GM18502 (cell line): Measurements from ENCODE around the gene TTC31.
A peak's percentile ranks its signal among the peaks of the same experiment; 100 is the strongest.
"Not testable (repeated sequence)": the region's sequence is repeated elsewhere in the genome, so short reads cannot be mapped to it uniquely, and the experiment has no call there.

Experiments
- ATAC-seq: cut with Tn5 transposase; IDR thresholded peaks from one replicate; pipeline ENCODE4 v1.9.1; 2021; ENCODE audit warnings: mild to moderate bottlenecking; ENCODE audit not compliant: unreplicated experiment, poor library complexity

The TTC31 gene

DNA sequence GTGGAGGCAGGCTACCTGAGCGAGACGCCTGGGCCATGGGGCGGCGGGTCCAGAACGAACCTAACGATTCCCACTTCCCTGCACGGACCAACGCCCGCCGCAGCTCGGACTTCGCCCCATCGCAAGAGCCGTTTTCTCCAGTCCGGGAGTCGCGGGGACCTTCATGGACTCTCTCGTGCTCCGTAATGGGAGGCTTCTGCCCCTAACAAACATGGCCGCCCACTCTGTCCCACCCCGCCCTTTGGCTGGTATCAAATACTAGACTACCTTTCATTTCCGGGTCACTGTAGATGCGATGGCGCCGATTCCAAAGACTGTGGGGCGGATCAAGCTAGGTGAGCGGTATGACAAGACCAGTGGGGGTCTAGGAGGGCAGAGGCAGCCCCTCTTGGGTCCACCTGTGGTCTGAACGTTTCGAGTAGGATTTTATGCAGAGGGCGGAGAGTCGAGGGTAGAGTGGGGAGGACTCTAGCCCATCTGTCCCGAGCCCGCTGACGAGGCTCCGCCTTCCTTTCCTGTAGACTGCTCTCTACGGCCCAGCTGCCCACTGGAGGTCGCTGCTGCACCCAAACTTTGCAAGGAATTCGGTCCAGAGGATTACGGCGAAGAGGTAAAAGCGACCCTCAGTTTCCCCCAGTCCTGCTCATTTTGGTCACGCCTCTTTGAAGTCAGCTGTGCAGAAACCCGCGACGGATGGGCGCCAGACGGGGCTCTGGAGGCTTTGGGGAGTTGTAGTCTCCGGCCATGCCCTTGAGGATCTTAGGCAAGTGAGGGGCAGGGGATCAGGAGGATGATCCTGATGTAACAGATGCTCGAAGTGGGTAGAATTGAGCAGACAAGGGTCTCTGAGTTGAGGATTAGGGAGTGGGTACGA is at the start of gene TTC31, which contains the start of gene CCDC142:
TTC31 (plus strand) TSS at position 281 of the 874 bp plus-strand sequence; CDS start at position 296, 15 bp downstream.
CCDC142 (minus strand) TSS at position 198 of the 874 bp plus-strand sequence; CDS start at position 37, 161 bp downstream.
- ATAC-seq: peak; percentile 94

DNA sequence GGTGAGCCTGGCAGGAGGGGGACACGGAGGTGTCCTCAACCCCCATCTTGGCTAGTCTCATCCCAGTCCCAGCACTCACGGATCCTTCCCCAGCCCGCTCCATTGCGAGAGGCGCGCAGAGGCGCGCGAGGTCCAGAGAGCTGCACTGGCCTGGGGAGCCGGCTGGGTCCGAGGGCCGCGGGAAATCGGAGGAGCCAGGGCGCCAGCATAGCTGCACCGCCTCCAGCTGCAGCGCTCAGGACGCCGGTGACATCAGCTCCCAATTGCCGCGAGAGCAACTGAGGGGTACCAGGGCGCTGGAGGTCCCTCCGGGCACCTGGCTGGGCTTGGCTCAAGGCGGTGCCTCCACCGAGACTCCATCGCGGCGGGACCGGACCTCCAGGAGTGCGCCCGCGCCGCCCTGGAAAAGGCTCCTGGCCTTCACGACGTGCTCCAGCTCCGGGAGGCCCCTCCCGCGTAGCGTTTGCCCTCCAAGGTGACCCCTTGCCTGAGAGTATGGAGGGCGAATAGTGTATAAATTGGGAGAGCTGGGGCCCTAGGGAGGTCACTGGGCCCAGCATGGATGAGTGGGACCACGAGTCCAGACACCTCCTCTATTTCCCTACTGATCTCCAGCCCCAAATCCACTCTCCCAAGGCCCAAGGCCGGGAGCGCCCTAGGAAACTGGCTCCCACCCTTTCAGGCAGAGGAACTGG is 46.6 kb upstream of the TTC31 start:
- ATAC-seq: no peak

DNA sequence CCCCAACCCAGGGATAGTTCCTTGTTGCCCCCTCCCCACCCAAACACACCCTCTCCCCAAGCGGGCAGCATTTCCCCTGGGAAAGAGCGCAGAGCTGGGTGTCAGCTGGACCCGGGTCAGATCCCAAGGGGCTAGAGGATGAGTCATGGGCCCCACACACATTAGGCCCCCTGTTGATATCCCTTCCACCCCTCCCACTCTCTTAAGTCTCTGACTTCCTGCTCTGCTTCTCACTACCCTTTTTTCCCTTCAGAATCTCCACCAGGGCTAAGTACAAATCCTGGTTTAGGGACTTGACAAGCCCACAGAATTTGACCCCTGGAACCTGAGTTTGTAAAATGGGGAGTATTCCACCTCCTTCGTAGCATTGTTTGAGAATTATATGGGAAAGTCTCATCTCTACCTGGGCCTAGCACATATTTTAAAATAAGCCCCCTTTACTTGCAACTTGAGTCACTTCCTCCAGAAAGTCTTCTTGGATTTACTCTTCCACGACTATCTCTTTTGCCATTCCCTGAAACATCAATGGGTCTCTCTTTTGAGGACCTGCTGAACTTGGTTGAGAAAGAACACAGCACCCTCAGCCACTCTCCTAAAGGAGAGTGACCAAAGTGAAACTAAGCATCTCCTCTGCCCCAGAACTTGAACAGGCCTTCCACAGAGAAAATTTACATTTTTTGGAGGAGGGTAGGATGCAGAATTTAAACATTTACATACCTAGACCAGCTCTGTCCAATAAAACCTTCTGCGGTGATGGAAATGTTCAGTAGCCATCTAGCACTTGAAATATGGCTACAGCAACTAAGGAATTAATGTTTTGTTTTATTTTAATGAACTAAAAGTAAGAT is 45.8 kb upstream of the TTC31 start:
- ATAC-seq: no peak

DNA sequence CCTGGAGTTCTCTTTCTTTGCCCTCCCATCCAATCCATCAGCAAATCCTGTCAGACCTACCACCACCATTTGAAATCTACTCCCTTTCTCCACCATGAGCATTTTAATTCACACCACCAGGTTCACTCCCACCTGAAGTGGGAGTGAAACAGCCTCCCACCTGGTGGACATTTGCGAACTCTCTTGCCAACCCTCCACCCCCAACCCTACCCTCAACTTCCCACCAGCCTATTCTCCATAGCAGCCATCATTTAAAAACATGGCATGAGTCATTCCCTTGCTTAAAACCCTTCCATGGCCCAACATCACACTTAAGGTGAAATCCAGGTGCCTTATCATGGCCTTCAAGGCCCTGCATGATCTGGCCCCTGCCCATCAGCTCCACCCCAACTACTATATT is 44.6 kb upstream of the TTC31 start:
- ATAC-seq: no peak

DNA sequence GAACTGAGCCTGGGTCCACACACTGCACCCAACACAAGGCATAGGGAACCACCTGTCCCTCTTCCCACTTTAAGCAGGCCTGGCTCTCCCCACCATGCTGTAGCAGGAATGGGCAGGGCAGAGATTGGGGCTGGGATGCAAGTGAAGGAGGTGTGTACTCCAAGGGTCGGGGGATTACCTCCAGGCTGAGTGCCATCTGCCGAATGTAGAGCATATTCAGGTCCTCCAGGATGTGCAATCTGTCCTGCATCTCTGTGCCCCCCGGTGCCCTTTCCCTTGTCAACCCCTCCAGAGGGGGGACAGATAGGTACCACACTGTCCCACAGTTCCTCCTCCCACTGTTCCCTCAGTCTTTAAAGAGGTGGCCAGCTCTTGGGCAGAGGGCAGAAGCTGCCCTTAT is 43.5 kb upstream of the TTC31 start:
- no peak for ATAC-seq

DNA sequence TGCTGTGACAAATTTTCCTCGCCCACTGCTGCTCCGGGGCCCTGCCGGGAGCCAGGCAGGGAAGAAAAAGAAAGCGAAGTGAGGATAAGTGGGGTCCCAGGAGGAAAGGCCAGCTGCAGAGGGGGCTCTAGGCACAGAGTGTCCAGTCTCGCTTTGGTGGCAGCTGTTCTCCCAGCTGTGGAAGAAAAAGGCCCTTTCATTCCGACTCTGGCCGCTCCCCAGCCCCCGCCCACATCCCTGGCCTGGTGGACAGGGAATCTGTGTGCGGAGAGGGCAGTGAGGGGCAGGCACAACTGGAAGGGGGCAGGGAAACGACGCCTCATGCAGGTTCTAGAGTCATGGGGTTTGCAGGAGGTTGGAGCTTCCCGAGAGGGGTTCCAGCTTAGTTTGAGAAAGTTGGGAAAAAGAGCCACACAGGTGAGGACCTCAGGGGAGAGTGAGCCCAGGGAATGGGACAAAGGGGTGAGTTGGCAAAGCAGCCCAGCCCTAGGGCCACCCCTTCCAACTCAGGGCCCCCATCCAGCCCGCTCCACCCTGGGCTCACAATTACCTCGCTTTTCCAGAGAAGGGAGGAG is 43.0 kb upstream of the TTC31 start:
- ATAC-seq: no peak

DNA sequence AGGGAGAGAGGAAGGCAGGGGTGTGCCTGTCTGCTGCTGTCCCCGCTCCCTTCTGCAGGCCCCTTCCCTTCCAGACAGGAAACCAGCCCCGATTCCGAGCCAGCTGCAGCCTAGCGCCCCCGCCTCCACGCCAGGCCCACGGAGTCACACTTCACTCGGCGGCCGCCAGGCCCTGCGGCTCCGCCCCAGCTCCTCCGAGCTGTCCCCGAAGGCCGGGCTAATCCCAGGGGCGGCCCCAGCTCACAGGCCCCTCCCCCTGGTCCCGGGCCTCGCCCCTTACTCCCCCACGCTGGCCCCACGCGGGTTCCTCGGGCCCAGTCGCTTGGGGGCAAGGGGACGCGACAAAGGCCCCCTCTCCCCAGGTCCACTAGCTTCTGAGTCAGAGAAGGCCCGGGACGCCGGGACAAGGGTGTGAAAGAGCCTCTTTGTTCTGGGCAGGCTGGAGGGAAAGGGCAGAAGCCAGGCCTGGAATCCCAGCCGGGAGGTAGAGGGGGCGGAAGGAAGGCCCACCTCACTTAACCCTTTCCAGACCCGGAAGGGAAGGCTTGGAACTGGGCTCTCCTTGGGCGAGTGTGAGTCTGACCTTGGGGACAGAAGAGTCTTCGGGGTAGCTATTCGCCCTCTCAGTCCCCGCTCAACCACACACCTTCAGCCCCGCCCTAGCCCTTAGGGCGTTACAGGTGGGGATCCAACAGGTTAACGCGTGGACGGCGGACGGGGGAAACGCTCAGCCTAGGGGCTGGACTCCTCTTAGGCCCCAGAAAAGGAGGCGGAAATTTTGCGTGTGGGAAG is 42.3 kb upstream of the TTC31 start:
- ATAC-seq: peak; percentile 82

DNA sequence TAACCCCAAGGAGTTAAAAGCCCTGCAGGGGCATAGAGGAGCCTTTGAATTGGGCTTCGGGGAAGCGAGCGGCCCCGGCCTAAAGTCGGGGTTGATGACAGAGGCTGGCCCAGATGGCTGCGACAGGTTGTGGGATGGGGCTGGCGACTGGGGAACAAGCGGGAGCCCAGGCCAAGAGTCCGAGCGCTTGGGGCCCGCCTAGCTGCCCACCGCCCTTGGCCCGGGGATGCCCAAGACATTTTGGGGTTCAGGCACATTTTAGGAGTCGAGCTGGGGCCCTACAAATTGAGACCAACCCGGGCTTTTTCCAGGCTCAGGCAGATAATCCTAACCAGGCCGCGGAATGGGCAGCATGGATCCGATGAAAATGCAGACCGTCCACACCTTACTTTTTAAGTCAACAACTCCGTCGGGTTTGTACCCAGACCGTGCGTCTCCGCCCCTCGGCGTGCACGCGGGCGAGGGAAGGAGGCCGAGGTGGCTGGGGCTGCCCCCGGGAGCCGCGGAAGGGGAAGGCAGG is 41.7 kb upstream of the TTC31 start:
- no peak for ATAC-seq

DNA sequence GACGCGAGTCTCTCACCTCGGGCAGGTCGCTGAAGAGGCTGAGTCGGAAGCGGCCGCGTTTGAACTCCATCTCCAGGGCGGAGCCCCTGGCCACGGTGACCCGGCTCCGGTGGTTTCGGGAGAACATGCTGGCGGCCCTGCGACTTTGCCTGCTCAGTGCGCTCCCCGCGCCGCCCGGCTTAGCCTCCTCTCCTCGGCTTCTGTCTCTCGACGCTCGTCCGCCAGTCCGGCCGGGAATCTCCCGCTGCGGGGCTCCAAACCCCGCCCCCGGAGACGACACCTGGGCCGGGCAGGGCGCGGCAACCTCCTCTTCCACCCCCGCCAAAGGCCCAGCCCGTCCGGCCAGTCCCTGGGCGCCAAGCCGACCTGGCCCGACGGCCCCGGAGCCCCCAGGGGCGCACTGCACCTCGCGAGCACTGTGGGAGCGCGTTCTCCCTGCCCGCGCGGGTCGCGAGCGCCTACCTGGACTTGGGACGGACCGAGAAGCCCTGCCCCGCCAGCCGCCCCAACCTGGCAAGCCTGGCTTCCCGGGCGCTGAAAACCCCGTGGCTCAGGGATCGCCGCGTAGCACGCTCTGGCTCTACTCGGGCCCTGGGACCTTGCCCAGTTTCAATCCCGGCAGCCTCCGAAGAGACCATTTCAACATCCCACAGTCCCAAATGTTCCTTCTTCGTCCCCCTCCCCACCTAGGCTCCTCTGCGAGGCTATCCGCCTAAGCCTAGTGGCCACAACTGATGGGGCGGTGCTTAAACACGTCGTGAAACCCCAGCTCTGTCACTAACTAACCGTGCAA is 41.0 kb upstream of the TTC31 start, which contains the start of gene RTKN:
RTKN (minus strand) TSS at position 248 of the 793 bp plus-strand sequence; CDS start at position 127, 121 bp downstream.
- ATAC-seq: no peak

DNA sequence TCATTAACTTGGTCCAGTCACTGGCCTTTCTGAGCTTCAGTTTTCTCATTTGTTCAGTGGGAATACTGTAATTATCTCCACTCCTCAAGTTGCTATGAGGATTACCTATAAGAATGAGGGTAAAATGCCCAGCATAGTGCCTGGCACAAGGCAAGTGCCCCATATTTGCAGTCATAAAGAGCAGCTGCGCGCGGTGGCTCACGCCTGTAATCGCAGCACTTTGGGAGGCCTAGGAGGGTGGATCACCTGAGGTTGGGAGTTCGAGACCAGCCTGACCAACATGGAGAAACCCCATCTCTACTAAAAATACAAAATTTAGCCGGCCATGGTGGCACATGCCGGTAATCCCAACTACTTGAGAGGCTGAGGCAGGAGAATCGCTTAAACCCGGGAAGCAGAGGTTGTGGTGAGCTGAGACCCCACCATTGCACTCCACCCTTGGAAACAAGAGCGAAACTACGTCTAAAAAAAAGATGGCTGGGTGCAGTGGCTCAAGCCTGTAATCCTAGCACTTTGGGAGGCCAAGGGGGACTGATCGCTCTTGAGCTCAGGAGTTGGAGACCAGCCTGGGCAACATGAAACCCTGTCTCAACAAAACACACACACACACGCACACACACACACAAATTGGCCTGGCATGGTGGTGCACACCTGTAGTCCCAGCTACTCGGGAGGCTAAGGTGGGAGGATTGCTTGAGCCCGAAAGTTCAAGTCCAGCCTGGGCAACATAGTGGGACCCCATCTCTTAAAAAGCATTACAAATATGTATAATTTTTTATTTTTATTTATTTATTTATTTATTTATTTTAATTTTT is 40.2 kb upstream of the TTC31 start:
- ATAC-seq: not testable (repeated sequence)

DNA sequence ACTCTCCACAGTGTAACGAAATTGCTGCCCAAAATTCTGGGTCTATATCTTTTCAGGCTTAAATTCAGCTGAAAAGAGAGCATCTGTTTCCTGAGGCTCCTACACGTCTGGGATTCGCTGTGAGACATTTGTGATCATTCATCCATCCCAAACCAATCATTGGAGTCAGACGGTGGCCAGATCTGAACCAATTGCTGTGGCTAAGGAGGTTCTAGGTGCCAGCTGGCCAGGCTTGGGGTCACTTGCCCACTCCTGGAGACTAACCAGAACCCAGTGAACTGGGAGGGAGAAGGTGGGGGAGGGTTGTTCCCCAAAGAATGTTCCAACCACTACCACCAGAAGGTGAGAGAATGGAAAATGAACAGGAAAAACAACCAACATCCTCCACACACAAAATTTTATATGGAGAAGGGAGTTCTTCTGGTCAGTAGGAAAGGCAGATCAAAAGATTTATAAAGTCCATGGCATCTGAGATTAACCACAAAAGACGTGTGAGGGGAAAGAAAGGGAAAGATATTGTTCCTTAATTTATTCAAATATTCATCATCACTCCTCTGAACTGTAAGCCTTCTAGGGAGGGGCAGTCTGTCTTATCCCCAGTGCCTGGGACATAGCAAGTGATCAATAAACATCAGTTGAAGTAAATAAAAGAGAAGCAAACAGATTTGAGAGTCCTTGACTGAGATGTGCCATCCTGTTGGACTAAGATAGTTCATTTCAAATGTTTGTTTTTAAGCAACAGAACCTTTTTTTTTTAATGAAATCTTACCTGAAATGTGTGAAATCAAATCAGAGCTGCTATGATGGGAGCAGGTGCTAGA is 38.2 kb upstream of the TTC31 start:
- no peak for ATAC-seq

DNA sequence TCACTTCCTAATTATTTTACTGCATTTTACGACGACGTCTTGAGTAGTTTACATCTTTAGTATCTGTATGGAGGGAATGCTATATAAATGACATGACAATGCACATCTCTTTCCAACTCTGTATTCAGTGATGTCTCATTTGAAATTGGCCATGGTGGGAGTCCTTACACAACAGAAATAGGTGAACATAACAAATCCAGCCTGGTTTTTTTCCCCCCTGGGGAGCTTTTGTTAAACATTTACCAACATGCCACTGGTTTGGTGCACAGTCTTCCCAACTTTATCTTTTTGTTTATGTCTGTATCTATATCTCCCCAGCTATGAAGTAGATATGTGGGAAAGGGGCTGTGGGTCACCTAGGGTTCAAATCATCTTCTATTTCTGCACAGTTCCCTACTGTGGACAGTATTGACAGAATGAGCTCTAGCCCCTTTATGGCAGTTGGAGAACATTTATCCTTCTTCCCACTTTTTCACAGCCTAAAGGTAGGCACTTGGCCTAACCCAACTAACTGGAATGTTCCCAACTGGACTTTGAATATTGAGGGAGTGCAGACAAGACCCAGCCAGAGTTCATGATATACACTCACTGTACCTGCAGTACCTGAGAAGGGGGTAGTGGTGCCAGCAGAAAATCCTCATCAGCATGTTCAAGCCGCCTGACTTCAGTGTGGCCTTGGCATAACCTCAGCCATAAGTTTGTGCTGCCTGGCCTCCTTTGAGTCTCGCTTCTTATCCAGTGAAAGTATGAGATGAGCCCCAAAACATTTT is 35.5 kb upstream of the TTC31 start:
- no peak for ATAC-seq

DNA sequence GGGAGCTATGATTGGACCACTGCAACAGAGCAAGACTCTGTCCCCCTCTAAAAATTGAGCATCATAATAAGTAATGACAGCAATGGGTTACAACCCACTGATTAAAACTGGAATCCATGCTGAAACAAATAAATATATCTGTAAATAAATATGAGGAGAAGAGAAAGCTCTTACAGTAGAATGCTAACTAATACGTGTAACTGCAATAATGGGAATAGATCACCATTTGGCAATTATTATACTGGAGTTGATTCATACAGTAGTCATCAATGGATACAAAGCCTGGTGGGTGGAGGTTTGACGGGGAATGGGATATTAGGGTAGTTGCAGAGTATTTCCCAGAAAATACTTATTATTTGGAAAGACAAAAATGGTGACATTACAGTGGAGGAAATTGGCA is 34.1 kb upstream of the TTC31 start:
- no peak for ATAC-seq

DNA sequence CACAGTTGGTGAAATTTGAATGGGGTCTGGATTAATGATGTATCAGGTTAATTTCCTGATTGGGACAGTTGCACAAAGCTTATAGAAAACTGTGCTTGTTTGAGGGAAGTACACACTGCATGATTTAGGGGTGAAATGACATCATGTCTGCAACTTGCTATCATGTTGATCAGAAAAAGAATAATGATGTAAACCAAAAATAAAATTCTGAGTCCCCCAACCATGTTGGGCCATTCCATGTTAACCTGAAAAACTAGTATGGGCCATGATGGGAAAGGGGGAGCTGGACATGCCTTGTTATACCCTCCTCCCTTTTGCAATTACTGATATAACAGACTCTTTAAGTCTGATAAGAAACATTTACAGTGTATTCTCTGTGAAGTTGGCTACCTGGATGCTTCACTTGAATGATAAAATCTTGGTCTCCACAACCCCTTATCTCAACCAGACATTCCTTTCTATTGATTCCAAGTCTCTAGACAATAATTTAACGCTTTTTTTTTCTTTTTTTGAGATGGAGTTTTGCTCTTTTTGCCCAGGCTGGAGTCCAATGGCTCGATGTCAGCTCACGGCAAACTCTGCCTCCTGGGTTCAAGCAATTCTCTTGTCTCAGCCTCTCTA is 32.2 kb upstream of the TTC31 start:
- ATAC-seq: no peak

DNA sequence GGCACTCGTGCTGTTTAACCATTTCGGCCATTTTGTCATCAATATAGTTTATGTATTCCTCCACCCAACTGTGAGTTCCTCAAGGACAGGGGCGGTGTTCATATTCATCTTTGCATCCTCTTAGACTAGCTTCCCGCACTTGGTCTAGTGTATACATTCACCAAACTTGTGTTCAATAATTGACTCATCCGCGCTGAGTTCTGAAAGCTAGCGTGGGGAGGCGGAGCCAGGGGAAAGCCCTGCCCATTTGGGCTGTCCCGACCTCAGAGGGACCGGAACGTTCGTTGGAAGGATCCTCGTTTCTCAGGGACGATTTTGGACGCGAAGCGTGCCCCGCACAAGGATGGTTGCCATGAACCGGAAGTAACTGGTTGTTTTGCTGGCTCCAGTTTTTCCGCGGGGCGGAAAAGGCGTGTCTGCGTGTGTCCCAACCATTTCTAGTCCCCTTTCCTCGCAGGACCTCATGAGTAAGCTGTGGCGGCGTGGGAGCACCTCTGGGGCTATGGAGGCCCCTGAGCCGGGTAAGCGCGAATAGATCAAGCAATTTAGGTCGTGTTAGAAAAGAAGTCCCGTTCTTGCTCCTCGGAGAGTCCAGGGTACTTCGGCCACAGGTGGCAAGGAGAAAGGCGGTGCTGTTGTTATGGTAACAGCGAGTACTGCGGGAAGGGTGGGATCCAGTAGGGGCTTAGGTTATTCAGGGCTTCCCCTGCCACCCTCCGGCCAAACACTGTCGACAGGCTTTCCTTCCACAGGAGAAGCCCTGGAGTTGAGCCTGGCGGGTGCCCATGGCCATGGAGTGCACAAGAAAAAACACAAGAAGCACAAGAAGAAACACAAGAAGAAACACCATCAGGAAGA is 28.0 kb upstream of the TTC31 start, which contains the start of gene INO80B:
INO80B (plus strand) TSS at position 434 of the 858 bp plus-strand sequence; CDS start at position 464, 30 bp downstream.
- peak; percentile 43 for ATAC-seq
